Measurements from ENCODE around the gene CNPY3.

Gene CNPY3

GRCh38 chr6:42961020-42961470, 31.8 kb downstream of the CNPY3 start:
- DNase-seq = no peak

GRCh38 chr6:42962096-42962495, 32.8 kb downstream of the CNPY3 start:
- no peak for DNase-seq

DNA sequence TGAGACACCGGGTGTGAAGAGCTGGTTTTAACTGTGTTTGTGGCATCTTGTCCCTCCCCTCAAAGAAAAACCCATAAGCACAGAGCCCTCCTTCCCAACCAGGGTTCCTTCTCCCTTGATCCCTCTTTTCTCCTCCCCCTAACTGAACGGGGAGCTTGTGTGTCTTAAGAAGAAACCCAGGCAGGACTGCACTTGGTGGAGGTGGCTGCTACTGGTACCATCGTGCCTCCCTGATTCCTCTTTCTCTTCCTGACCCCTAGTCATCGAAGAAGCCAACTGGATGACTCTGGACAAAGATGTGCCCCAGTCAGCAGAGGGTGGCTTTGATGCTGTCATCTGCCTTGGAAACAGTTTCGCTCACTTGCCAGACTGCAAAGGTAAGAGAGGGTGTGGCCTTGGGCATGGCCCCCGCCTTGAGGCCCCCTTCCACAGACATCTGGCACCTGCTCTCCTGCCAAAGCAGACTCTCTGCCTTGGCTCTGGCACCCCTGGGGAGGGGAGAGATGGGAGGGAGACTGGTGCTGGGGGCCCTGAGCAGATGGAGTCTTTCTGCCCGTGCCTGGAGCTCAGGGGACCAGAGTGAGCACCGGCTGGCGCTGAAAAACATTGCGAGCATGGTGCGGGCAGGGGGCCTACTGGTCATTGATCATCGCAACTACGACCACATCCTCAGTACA, 33.4 kb downstream of the CNPY3 start:
- no peak for DNase-seq

GRCh38 chr6:42963179-42963854, 34.0 kb downstream of the CNPY3 start:
- DNase-seq = no peak

- peak; percentile 50 for DNase-seq
These were observed 34.8 kb downstream of the CNPY3 start for GRCh38 chr6:42963855-42964605.

DNA sequence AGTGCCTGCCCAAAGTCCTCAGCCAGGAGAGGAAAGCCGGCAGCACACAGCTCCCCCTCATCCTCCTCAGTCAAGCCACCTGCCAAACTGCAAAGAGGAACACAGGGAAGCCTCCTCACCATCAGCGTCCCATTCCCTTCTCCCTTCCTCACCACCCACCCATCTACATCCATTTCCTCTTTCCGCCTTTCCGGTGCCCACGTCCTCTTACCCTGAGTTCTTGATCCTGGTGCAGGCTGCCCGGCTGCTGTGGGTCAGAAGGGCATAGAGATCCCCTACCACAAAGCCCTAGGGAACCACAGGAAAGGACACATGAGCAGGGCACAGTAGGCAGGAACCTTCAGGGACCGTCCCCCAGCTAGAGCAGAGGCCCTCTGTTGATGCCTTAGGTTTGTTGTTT, 37.3 kb downstream of the CNPY3 start:
- DNase-seq = no peak

- DNase-seq = no peak
These were observed 37.9 kb downstream of the CNPY3 start for GRCh38 chr6:42967228-42967627.

DNA sequence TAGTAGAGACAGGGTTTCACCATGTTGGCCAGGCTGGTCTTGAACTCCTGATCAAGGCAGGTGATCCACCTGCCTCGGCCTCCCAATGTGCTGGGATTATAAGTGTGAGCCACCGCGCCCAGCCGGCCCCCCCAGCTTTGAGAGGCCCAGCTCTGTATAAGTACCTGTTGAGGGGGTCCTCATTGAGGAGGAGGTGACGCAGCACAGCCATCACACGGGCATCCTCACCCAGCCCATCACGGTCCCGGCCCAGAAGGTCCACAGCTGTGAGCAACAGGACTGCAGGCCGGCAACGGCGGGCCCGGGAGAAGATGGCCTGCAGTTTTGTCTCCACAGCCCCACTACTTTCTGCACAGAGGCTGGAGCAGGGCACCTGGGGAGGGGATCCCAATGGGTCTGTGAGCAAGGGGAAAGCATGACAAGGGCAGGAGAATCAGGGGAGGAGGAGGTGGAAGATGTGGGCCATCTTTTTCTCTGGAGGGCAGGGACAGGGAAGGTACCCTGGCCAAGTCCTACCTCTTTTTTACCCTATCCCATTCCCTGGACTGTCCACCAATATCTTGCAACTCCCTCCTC, 38.9 kb downstream of the CNPY3 start:
- no peak for DNase-seq

DNA sequence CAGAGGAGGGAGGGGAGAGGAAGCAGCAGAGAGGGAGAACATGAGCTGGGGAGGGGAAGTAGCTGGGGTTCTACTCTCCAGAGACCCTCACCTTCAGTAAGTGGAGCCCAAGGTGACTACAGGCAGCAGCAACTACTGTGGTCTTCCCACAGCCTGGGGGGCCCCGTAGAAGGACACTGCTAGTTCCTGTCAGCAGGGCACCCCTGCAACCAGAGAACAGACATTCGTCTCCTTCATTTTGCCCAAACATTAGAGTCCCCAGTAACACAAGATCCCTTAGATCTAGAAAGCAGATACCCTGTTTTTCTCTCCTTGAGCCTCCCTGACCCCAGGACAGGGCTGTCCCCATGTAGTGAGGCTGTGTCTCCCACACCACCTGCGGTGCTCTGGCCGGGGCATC, 39.5 kb downstream of the CNPY3 start:
- DNase-seq = no peak

GRCh38 chr6:42969431-42969830, 40.2 kb downstream of the CNPY3 start:
- DNase-seq = no peak

GRCh38 chr6:42969934-42970333, 40.7 kb downstream of the CNPY3 start:
- DNase-seq = no peak

DNA sequence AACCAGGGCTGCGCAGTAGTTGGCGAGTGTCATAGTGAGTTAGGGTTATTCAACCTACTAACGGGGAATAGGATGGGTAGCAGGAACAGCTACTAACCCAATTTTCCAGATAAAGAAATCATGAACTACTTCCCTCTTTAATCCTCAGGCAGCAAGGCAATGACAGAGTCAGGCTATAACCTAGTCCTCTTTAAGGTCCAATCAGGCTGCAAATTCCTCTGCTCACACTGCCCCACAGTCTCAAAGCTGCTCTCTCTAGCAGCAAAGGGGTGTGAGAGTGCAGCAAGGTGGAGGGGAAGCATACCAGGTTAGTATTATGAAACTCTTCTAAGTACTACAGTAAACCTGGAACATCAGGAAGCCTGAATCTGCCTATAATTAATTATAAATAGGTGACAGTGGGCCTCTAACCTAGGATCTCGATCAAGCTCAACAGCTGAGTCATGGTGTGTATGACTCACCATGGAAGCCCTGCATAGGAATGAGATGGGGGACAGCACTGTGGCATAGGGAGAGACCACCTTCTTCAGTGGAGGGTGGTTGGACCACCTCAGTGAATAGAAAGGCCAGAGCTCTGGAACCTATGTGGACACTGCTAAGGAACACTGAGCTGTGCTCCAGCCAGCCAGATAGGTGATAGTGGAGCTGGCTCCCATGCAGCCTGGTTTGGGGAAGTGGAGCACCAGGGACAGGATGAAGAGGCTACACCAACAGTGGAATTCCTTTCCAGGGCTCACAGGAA, 41.8 kb downstream of the CNPY3 start:
- no peak for DNase-seq

GRCh38 chr6:42971746-42972327, 42.6 kb downstream of the CNPY3 start:
- no peak for DNase-seq

GRCh38 chr6:42973926-42974325, 44.6 kb downstream of the CNPY3 start:
- peak; percentile 47 for DNase-seq

- no peak for DNase-seq
These were observed 45.7 kb downstream of the CNPY3 start for GRCh38 chr6:42974919-42975505.

DNA sequence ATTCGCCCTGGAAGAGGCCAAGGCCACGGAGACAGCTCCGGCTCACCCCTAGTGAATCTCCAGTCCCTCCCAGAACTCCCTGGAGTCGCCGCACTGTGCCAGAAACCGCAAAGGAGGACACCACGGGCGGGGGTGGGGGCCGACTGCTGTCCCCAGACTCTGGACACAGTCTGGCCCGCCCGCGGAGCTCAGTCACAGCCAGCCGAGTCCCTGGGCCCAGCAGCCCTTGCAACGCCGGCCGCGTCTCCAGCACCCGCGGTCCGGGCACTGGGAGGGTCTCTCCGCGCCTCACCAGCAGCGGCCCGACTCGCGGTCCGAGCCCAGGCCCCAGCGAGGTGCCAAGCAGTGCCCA, 49.2 kb downstream of the CNPY3 start:
- DNase-seq = peak; percentile 34

- DNase-seq = peak; percentile 84
These were observed 49.7 kb downstream of the CNPY3 start, which contains the start of gene PEX6 for GRCh38 chr6:42978839-42979522. TSS of gene PEX6 (minus strand) at chr6:42979181. CDS start at chr6:42979150, 31 bp downstream.

DNA sequence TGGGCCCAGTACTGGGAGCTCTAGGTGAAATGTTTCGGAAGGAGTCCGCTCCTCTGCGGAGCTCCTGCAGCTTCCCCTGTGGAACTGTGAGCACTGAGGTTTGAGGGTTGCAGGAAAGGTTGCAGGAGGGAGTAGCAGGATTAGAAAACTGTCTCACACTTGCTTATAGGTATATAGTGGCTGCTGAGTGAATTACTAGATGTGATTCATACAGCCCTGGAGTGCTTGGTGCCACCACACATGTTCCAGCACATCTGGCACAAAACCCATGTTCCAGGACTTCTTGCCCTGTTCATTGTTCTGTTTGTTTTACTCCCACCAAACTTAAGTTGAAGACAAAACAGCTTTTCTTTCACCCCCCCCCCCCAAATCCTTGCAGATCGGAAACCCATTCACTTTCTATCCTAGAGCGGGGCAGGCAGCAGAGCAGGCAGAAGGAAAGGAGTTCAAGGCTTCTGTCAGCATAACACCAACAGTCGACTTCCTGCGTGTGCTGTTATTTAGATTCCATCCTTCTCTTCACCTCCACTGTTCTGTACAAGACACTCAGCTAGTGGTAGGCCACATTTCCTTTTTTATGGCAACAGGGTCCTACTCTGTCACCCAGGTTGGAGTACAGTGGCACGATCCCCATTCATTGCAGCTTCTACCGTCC, 50.4 kb downstream of the CNPY3 start:
- no peak for DNase-seq

GRCh38 chr6:42981836-42982235, 52.6 kb downstream of the CNPY3 start:
- no peak for DNase-seq

GRCh38 chr6:42984001-42984923, 55.0 kb downstream of the CNPY3 start, which contains the start of gene PPP2R5D:
TSS of gene PPP2R5D (plus strand) at chr6:42984570. CDS start at chr6:42984678, 108 bp downstream.
- DNase-seq = peak; percentile 99
